H1 (cell line): Measurements from ENCODE around the gene CHMP5. TPM values are rescaled to one million over a fixed set of nuclear protein-coding genes. Genes with fewer than 3 reads are reported as not detected.

Experiments
- PHF8 ChIP-seq: fragments of 200-600 bp; sonication (generic); conservative IDR thresholded peaks from 2 replicates; pipeline ENCODE4 v1.7.1; 2012; ENCODE audit warnings: low read depth, mild to moderate bottlenecking, inconsistent platforms, low read length, moderate library complexity
- SRF ChIP-seq: IDR thresholded peaks from 2 replicates; pipeline ENCODE4 v1.6.1; 2011; ENCODE audit warnings: mild to moderate bottlenecking, low read depth, low read length, moderate library complexity
- TCF12 ChIP-seq: IDR thresholded peaks from 2 replicates; pipeline ENCODE4 v1.6.1; 2011; ENCODE audit warnings: low read depth, mild to moderate bottlenecking, low read length
- USF2 ChIP-seq: IDR thresholded peaks from 2 replicates; pipeline ENCODE4 v1.6.1; 2011; ENCODE audit warnings: low read length, improper control_type of control experiment
- polyA plus RNA-seq, 7 experiments: library from polyadenylated mRNA; depleted of rRNA in 3 of 7; stranded (reverse) in 5 of 7; unstranded in 2 of 7; fragments of >200 nt in 5 of 7; fragments of 200-250 nt in 2 of 7; gene quantifications; 1 replicate in 5 of 7; 2 replicates in 1 of 7; 4 replicates in 1 of 7; pipeline versions ENCODE4 v1.2.1 to v1.2.3, GENCODE V29; 2011 to 2013; ENCODE audit warnings: missing spikeins in 2 of 7, mixed read lengths in 2 of 7
- total RNA-seq: library from RNA; stranded (reverse); fragmentation: NEBNext Ultra II Directional; extraction: Animal tissue kit (Norgen Biotek cat#: 25700); gene quantifications from 2 replicates; pipeline ENCODE4 v1.2.1, GENCODE V29; 2021

CHMP5 gene
- total and polyA plus RNA-seq, 2 of the 8 experiments (the other 6 are each of a cell fraction or from before 2014, with no cell fraction given), result 25.0 to 47.3 TPM

- TF ChIP-seq USF2 (no peak), TCF12 (no peak), SRF (no peak), PHF8 (no peak)
Measured at GRCh38 chr9:33310748-33311147, 45.9 kb downstream of the CHMP5 start (continued).
